Endothelial cell of umbilical vein (primary cell): ENCODE measurements around the gene MFSD6. TPM values are rescaled to one million over a fixed set of nuclear protein-coding genes. Genes with fewer than 3 reads are reported as not detected.

Source experiments
- BruUV-seq: library from RNA; stranded (reverse); fragments of 400-500 nt; replicated peaks from 2 replicates; lab custom pipeline; 2021; lab: Mats Ljungman, UMichigan
- CTCF ChIA-PET: fragments of 300-600, 350-600 bp; sonication (Branson Sonifier 250); formaldehyde crosslinking; loops from one replicate; lab custom pipeline; 2021; ENCODE audit warnings: antibody characterized with exemption, inconsistent platforms; lab: Charles Lee
- POLR2A ChIA-PET: fragments of 300-600, 350-600 bp; sonication (Branson Sonifier 250); formaldehyde crosslinking; loops from one replicate; lab custom pipeline; 2021; ENCODE audit warnings: antibody characterized with exemption, inconsistent platforms; lab: Charles Lee
- DNase-seq: peaks from one replicate; pipeline ENCODE4 v3.0.0-alpha.2; 2011; ENCODE audit warnings: low read depth, low spot score
- FAIRE-seq: peaks from 2 replicates; lab custom pipeline; 2011; peaks lifted over from hg19 to GRCh38; lab: Jason Lieb, UNC
- H2AFZ ChIP-seq: 2 replicates; pipeline ENCODE4 v1.6.0; 2012; ENCODE audit warnings: low read depth, low read length, control low read depth, inconsistent platforms
- H3K27ac ChIP-seq: 2 replicates; pipeline ENCODE4 v1.5.1; 2011; ENCODE audit warnings: low read depth, mild to moderate bottlenecking, control low read depth, low read length, moderate library complexity; ENCODE audit not compliant: insufficient read depth
- H3K27me3 ChIP-seq, 2 experiments: 2 replicates each; pipeline versions ENCODE4 v1.6.0 to v1.6.1; 2011; ENCODE audit warnings: low read length in 2 of 2, mixed read lengths in 1 of 2; ENCODE audit not compliant: control insufficient read depth in 2 of 2, insufficient read depth in 2 of 2
- H3K36me3 ChIP-seq, 2 experiments: 2 replicates in 1 of 2; 3 replicates in 1 of 2; pipeline ENCODE4 v1.5.1; 2011; ENCODE audit warnings: low read length in 2 of 2, mild to moderate bottlenecking in 1 of 2, moderate library complexity in 1 of 2; ENCODE audit not compliant: control insufficient read depth in 2 of 2, insufficient read depth in 2 of 2; ENCODE audit errors: extremely low read depth in 1 of 2
- H3K4me1 ChIP-seq: 3 replicates; pipeline ENCODE4 v1.5.1; 2011; ENCODE audit warnings: mild to moderate bottlenecking, low read length; ENCODE audit not compliant: control insufficient read depth, insufficient read depth; ENCODE audit errors: extremely low read depth
- H3K4me2 ChIP-seq: 2 replicates; pipeline ENCODE4 v1.6.1; 2011; ENCODE audit warnings: low read length, control low read depth, mixed read lengths; ENCODE audit not compliant: insufficient read depth
- H3K4me3 ChIP-seq, 3 experiments: fragments of 200-600 bp in 1 of 3; sonication (generic), shearing (Covaris generic) in 1 of 3; replicated peaks in 1 of 3; 2 replicates each; pipeline ENCODE4 v1.5.1; 2011 to 2016; ENCODE audit warnings: control low read depth in 3 of 3, low read length in 3 of 3, mild to moderate bottlenecking in 2 of 3, inconsistent platforms in 1 of 3, low read depth in 1 of 3, moderate library complexity in 1 of 3; ENCODE audit not compliant: insufficient read depth in 1 of 3
- H3K79me2 ChIP-seq: 2 replicates; pipeline ENCODE4 v1.6.0; 2012; ENCODE audit warnings: low read length, inconsistent platforms; ENCODE audit not compliant: control insufficient read depth, insufficient read depth
- H3K9ac ChIP-seq: replicated peaks from 2 replicates; pipeline ENCODE3; 2011; ENCODE audit warnings: low read length, control low read depth; ENCODE audit not compliant: insufficient read depth; ENCODE audit errors: extremely low read depth
- H3K9me1 ChIP-seq: replicated peaks from 3 replicates; pipeline ENCODE4 v1.6.0; 2011; ENCODE audit warnings: mild to moderate bottlenecking, low read length; ENCODE audit not compliant: control insufficient read depth, insufficient read depth; ENCODE audit errors: extremely low read depth
- H3K9me3 ChIP-seq: replicated peaks from 2 replicates; pipeline ENCODE4 v1.5.1; 2012; ENCODE audit warnings: low read length, inconsistent platforms; ENCODE audit not compliant: control insufficient read depth, insufficient read depth
- H4K20me1 ChIP-seq: replicated peaks from 2 replicates; pipeline ENCODE3; 2011; ENCODE audit warnings: mild to moderate bottlenecking, low read length; ENCODE audit not compliant: control insufficient read depth, insufficient read depth; ENCODE audit errors: extremely low read depth
- CTCF ChIP-seq, 2 donors: IDR thresholded peaks; 1 replicate in 1 of 2; 2 replicates in 1 of 2; pipeline ENCODE4 v1.5.1; 2011; ENCODE audit warnings: low read length in 2 of 2, mild to moderate bottlenecking in 2 of 2, moderate library complexity in 2 of 2, control low read depth in 1 of 2, inconsistent platforms in 1 of 2, low read depth in 1 of 2; ENCODE audit not compliant: insufficient read depth in 1 of 2; ENCODE audit errors: extremely low read depth in 1 of 2
- EZH2 ChIP-seq: IDR thresholded peaks from 2 replicates; pipeline ENCODE4 v1.6.1; 2012; ENCODE audit warnings: borderline replicate concordance, low read depth, mild to moderate bottlenecking, moderate library complexity, low read length, inconsistent platforms; ENCODE audit not compliant: severe bottlenecking
- FOS ChIP-seq: IDR thresholded peaks from 2 replicates; pipeline ENCODE4 v1.6.1; 2011; ENCODE audit warnings: mild to moderate bottlenecking, low read length, moderate library complexity, borderline replicate concordance; ENCODE audit not compliant: insufficient read depth
- GATA2 ChIP-seq: IDR thresholded peaks from 2 replicates; pipeline ENCODE4 v1.7.0; 2011; ENCODE audit warnings: low read depth, mild to moderate bottlenecking, moderate library complexity, mixed read lengths, low read length; ENCODE audit not compliant: insufficient read length, insufficient read depth
- JUN ChIP-seq: IDR thresholded peaks from 2 replicates; pipeline ENCODE4 v1.6.1; 2011; ENCODE audit warnings: borderline replicate concordance, low read depth; ENCODE audit not compliant: insufficient read length, insufficient read depth
- MYC ChIP-seq: IDR thresholded peaks from one replicate; pipeline ENCODE4 v1.6.1; 2011; ENCODE audit warnings: mild to moderate bottlenecking, low read depth, low read length
- POLR2A ChIP-seq: IDR thresholded peaks from 2 replicates; pipeline ENCODE4 v1.6.1; 2012; ENCODE audit warnings: low read depth, mild to moderate bottlenecking, control low read depth, low read length
- POLR2AphosphoS5 ChIP-seq: IDR thresholded peaks from 2 replicates; pipeline ENCODE4 v1.6.1; 2012; ENCODE audit warnings: low read depth, mild to moderate bottlenecking, control low read depth, low read length, moderate library complexity; ENCODE audit not compliant: insufficient read depth
- dilution Hi-C: fragments of 300-500 bp; cut with MboI; formaldehyde crosslinking; loops from one replicate; pipeline ENCODE4 v1.15.0; 2019; ENCODE audit warnings: low sequenced_read_pairs; ENCODE audit not compliant: extremely low pct_ligation_motif_present
- intact Hi-C: fragments of 100-400 bp; cut with micrococcal nuclease; formaldehyde crosslinking; loops from one replicate; pipeline ENCODE4 v1.10.0; 2022
- polyA plus RNA-seq, 4 experiments: library from polyadenylated mRNA; depleted of rRNA in 3 of 4; stranded (reverse) in 3 of 4; unstranded in 1 of 4; fragments of >200 nt; gene quantifications; 2 replicates each; pipeline versions ENCODE4 v1.2.1 to v1.2.3, GENCODE V29; 2011 to 2012; ENCODE audit warnings: missing spikeins in 1 of 4
- total RNA-seq: library from RNA; stranded (reverse); gene quantifications from 2 replicates; pipeline ENCODE4 v1.2.3, GENCODE V29; 2021
- TF ChIP-seq, protein P1 (sequence below): IDR thresholded peaks from 2 replicates; pipeline ENCODE4 v1.6.1; 2011; ENCODE audit not compliant: insufficient read depth, insufficient read length

The MFSD6 gene
- total and polyA plus RNA-seq, 2 donors (not counting 3 experiments of a cell fraction or from before 2014, with no cell fraction given), result 4.3 to 4.5 TPM

- FAIRE-seq, result no peak
- H2AFZ ChIP-seq, result no peak overlapping the region
- intact Hi-C loops (loop anchor here (2.0 kb wide), 1 partner anchor 14 kb away; no protein-coding TSS in a partner anchor), dilution Hi-C loops (no loop called here)
- POLR2A ChIA-PET, result no interaction called here
- no peaks in the 10 kb centered on the region for H3K9me3 ChIP-seq
- TF ChIP-seq FOS (no peak), MYC (no peak), JUN (no peak), CTCF (IDR thresholded peaks at IDR 0.05; ENCODE audit: extremely low read depth in 1 of 2, insufficient read depth in 1 of 2, low read depth in 1 of 2, low read length in 2 of 2) (no peak), POLR2AphosphoS5 (no peak), GATA2 (no peak), POLR2A (no peak), EZH2 (no peak)
- TF ChIP-seq, protein P1, sequence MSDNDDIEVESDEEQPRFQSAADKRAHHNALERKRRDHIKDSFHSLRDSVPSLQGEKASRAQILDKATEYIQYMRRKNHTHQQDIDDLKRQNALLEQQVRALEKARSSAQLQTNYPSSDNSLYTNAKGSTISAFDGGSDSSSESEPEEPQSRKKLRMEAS, result no peak
- no TSS peak for BruUV-seq
- CTCF ChIA-PET, result no interaction called here
- H3K4me1 ChIP-seq, result peaks cover 9% of the 10 kb centered on the region
- H3K27ac ChIP-seq, result no peak overlapping the region
- H3K4me3 ChIP-seq, result no peak overlapping the region
- H3K79me2 ChIP-seq, result no peaks in the 10 kb centered on the region
- DNase-seq, result no peak
- H4K20me1 ChIP-seq, result no peaks in the 10 kb centered on the region
- H3K27me3 ChIP-seq, result no peaks in the 10 kb centered on the region
- H3K9me1 ChIP-seq, result no peaks in the 10 kb centered on the region
- no peak overlapping the region for H3K4me2 ChIP-seq
- no peaks in the 10 kb centered on the region for H3K36me3 ChIP-seq
- no peak overlapping the region for H3K9ac ChIP-seq
These were observed 56.9 kb downstream of the MFSD6 start for GRCh38 chr2:190465060-190465459.
